HL-60 (cell line): Measurements from ENCODE around the gene FRRS1.
A peak's percentile ranks its signal among the peaks of the same experiment; 100 is the strongest.
"Not testable (repeated sequence)": the region's sequence is repeated elsewhere in the genome, so short reads cannot be mapped to it uniquely, and the experiment has no call there.

Experiments used
- DNase-seq, 2 experiments: peaks; one replicate each; pipeline ENCODE4 v3.0.0-alpha.2; 2010 to 2020; ENCODE audit warnings: low read depth in 1 of 2, low spot score in 1 of 2
- H3K27ac ChIP-seq: fragments of 250-450 bp; sonication (Bioruptor Pico); replicated peaks from 2 replicates; pipeline ENCODE4 v1.5.1; 2020; ENCODE audit warnings: mild to moderate bottlenecking, moderate library complexity
- H3K27me3 ChIP-seq: fragments of 250-450 bp; sonication (Bioruptor Pico); 2 replicates; pipeline ENCODE4 v1.5.1; 2021; ENCODE audit warnings: mild to moderate bottlenecking, moderate library complexity; ENCODE audit not compliant: insufficient read depth, poor library complexity, severe bottlenecking
- H3K4me3 ChIP-seq: replicated peaks from 2 replicates; pipeline ENCODE4 v1.5.1; 2011; ENCODE audit warnings: mild to moderate bottlenecking, control low read depth, low read length; ENCODE audit not compliant: insufficient read depth
- CTCF ChIP-seq: IDR thresholded peaks from one replicate; pipeline ENCODE4 v1.5.1; 2011; ENCODE audit warnings: low read length, control low read depth, inconsistent platforms; ENCODE audit not compliant: insufficient read depth
- GABPA ChIP-seq: IDR thresholded peaks from 2 replicates; pipeline ENCODE4 v1.6.1; 2012; ENCODE audit warnings: low read depth
- POLR2AphosphoS5 ChIP-seq: IDR thresholded peaks from 2 replicates; pipeline ENCODE4 v1.6.1; 2012; ENCODE audit warnings: low read depth
- REST ChIP-seq: IDR thresholded peaks from 2 replicates; pipeline ENCODE4 v1.6.1; 2012; ENCODE audit warnings: low read depth; ENCODE audit not compliant: insufficient replicate concordance
- SPI1 ChIP-seq: IDR thresholded peaks from 2 replicates; pipeline ENCODE4 v1.6.1; 2012; ENCODE audit warnings: low read depth, mild to moderate bottlenecking, borderline replicate concordance

The FRRS1 gene

GRCh38 chr1:99793861-99794260 lies 27.4 kb upstream of the FRRS1 start:
- DNase-seq = peak in 1 of 2 experiments; percentile 78
- H3K4me3 ChIP-seq, H3K27me3 ChIP-seq: not testable (repeated sequence)
- H3K27ac ChIP-seq = peak overlapping the region; percentile 60
- peak; percentile 94 for TF ChIP-seq SPI1

GRCh38 chr1:99789715-99790114 lies 23.3 kb upstream of the FRRS1 start:
- Histone ChIP-seq H3K27ac (no peak overlapping the region), H3K4me3 (no peak overlapping the region), H3K27me3 (no peaks in the 10 kb centered on the region)
- no peak for DNase-seq
- TF ChIP-seq CTCF (no peak), REST (no peak), GABPA (no peak), SPI1 (no peak)

GRCh38 chr1:99788896-99789295 lies 22.5 kb upstream of the FRRS1 start:
- Histone ChIP-seq H3K27ac (no peak overlapping the region), H3K4me3 (no peak overlapping the region), H3K27me3 (no peaks in the 10 kb centered on the region)
- TF ChIP-seq CTCF = no peak
- TF ChIP-seq POLR2AphosphoS5 = no peak
- TF ChIP-seq GABPA = no peak
- TF ChIP-seq SPI1 = no peak
- TF ChIP-seq REST = no peak
- no peak for DNase-seq

GRCh38 chr1:99786751-99787501 lies 20.5 kb upstream of the FRRS1 start:
- Histone ChIP-seq H3K4me3 (no peak overlapping the region), H3K27ac (no peak overlapping the region), H3K27me3 (no peaks in the 10 kb centered on the region)
- DNase-seq = no peak
- no peak for TF ChIP-seq GABPA
- peak; percentile 44; the same call in 1 of the 2 replicates for TF ChIP-seq SPI1
- TF ChIP-seq POLR2AphosphoS5 = no peak

- no peak for DNase-seq
- Histone ChIP-seq H3K4me3 (no peak overlapping the region), H3K27me3 (no peaks in the 10 kb centered on the region), H3K27ac (no peak overlapping the region)
- TF ChIP-seq CTCF (no peak), POLR2AphosphoS5 (no peak), REST (no peak), GABPA (no peak), SPI1 (no peak)
Measured at GRCh38 chr1:99784809-99785255, 18.4 kb upstream of the FRRS1 start.
